Brain microvascular endothelial cell (primary cell): ENCODE measurements around the gene IFNA2.
A peak's percentile ranks its signal among the peaks of the same experiment; 100 is the strongest.

Experiments used
- DNase-seq: peaks from one replicate; pipeline ENCODE4 v3.0.0-alpha.2; 2020
- H3K27ac ChIP-seq: fragments of 250-450 bp; sonication (Bioruptor Pico); 2 replicates; pipeline ENCODE4 v1.5.1; 2020; ENCODE audit warnings: mild to moderate bottlenecking, moderate library complexity
- H3K27me3 ChIP-seq: fragments of 250-450 bp; sonication (Bioruptor Pico); replicated peaks from 2 replicates; pipeline ENCODE4 v1.5.1; 2020; ENCODE audit warnings: mild to moderate bottlenecking
- H3K36me3 ChIP-seq: fragments of 250-450 bp; sonication (Bioruptor Pico); replicated peaks from 2 replicates; pipeline ENCODE4 v1.5.1; 2020; ENCODE audit warnings: mild to moderate bottlenecking
- H3K4me3 ChIP-seq: 2 replicates; pipeline ENCODE4 v1.5.1; 2011; ENCODE audit warnings: low read depth, mild to moderate bottlenecking, control low read depth, low read length, moderate library complexity
- CTCF ChIP-seq: IDR thresholded peaks from 2 replicates; pipeline ENCODE4 v1.5.1; 2011; ENCODE audit warnings: low read depth, mild to moderate bottlenecking, moderate library complexity, low read length, control low read depth, inconsistent platforms; ENCODE audit errors: missing control alignments
- in situ Hi-C: cut with HindIII; loops from 2 replicates; pipeline ENCODE4 v1.10.0; 2017; ENCODE audit warnings: low sequenced_read_pairs, low pct_ligation_motif_present

Gene IFNA2

GRCh38 chr9:21404146-21404545 lies 18.9 kb upstream of the IFNA2 start:
- Histone ChIP-seq H3K27ac (no peak overlapping the region), H3K27me3 (peaks cover 12% of the 10 kb centered on the region), H3K36me3 (no peaks in the 10 kb centered on the region), H3K4me3 (no peak overlapping the region)
- DNase-seq = no peak
- in situ Hi-C loops = no loop called here
- no peak for TF ChIP-seq CTCF

DNA sequence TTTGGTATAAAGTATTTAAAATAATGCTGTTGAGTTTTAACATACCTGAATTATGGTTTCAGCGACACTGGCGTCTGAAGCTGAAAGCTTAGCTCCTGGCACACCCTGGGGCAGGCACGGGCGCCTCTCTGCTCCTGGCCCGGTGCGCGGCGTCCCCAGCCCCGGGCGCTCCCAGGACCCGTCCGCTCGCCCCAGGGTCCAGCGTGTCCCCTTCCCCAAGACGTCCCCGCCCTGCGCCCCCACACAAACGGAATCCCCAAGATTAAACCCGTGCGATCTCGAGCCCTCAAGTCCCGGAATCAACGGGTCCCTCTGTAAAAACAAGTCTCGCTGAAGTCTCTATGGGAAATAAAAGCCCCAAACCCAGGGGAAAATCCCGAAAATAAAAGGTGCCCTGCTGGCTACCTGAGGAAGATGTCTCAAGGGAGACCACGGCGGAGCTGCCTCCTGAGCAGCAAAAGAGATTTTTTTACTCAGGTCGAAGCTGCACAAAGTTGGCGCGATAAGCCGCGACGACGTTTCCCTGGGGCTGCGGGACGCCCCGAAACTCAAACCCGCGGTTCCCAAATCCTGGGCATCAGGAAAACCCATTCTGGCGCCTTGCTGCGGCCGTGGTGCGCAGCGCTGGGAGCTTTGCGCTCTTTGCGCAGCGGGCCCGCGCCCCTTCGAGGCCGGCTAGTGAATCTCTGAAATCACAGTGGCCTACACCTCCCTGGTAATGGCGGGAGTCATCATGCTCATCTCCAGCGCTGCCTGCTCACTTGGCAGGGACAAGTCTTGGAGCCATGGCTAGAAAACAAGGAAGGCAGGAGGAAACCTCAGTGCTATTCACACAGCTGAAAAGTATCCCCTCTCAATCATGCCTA lies 17.4 kb upstream of the IFNA2 start:
- H3K4me3 ChIP-seq = peak overlapping the region; percentile 45

GRCh38 chr9:21399956-21400355 lies 14.8 kb upstream of the IFNA2 start:
- H3K27me3 ChIP-seq = peaks cover 16% of the 10 kb centered on the region
- no peak for DNase-seq

More for the DNA sequence above, 17.4 kb upstream of the IFNA2 start:
- DNase-seq = no peak
- Histone ChIP-seq H3K27ac (no peak overlapping the region), H3K36me3 (no peaks in the 10 kb centered on the region), H3K27me3 (peaks cover 12% of the 10 kb centered on the region)
- TF ChIP-seq CTCF = peak; percentile 29
- in situ Hi-C loops = no loop called here

GRCh38 chr9:21398955-21399489 lies 13.8 kb upstream of the IFNA2 start:
- DNase-seq = no peak
- H3K27me3 ChIP-seq = peaks cover 17% of the 10 kb centered on the region
- no peak for TF ChIP-seq CTCF
- no peaks in the 10 kb centered on the region for H3K36me3 ChIP-seq
- no peak overlapping the region for H3K27ac ChIP-seq
- H3K4me3 ChIP-seq = no peak overlapping the region
- in situ Hi-C loops = no loop called here

More at GRCh38 chr9:21399956-21400355, 14.8 kb upstream of the IFNA2 start:
- TF ChIP-seq CTCF = no peak
- H3K27ac ChIP-seq = no peak overlapping the region
- no peak overlapping the region for H3K4me3 ChIP-seq
- in situ Hi-C loops = no loop called here
- H3K36me3 ChIP-seq = no peaks in the 10 kb centered on the region

GRCh38 chr9:21395778-21396717 lies 10.8 kb upstream of the IFNA2 start:
- in situ Hi-C loops = no loop called here
- no peak for DNase-seq
- peak; percentile 94 for TF ChIP-seq CTCF
- Histone ChIP-seq H3K27me3 (peaks cover 11% of the 10 kb centered on the region), H3K27ac (no peak overlapping the region), H3K36me3 (no peaks in the 10 kb centered on the region), H3K4me3 (peak overlapping the region; percentile 55)
